Endothelial cell of umbilical vein (primary cell): ENCODE results near the gene ARL4C. TPM values are rescaled to one million over a fixed set of nuclear protein-coding genes. Genes with fewer than 3 reads are reported as not detected.

Source experiments
- BruUV-seq: library from RNA; stranded (reverse); fragments of 400-500 nt; replicated peaks from 2 replicates; lab custom pipeline; 2021; lab: Mats Ljungman, UMichigan
- CTCF ChIA-PET: fragments of 300-600, 350-600 bp; sonication (Branson Sonifier 250); formaldehyde crosslinking; loops from one replicate; lab custom pipeline; 2021; ENCODE audit warnings: antibody characterized with exemption, inconsistent platforms; lab: Charles Lee
- POLR2A ChIA-PET: fragments of 300-600, 350-600 bp; sonication (Branson Sonifier 250); formaldehyde crosslinking; loops from one replicate; lab custom pipeline; 2021; ENCODE audit warnings: antibody characterized with exemption, inconsistent platforms; lab: Charles Lee
- DNase-seq: peaks from one replicate; pipeline ENCODE4 v3.0.0-alpha.2; 2011; ENCODE audit warnings: low read depth, low spot score
- FAIRE-seq: peaks from 2 replicates; lab custom pipeline; 2011; peaks lifted over from hg19 to GRCh38; lab: Jason Lieb, UNC
- H2AFZ ChIP-seq: 2 replicates; pipeline ENCODE4 v1.6.0; 2012; ENCODE audit warnings: low read depth, low read length, control low read depth, inconsistent platforms
- H3K27ac ChIP-seq: 2 replicates; pipeline ENCODE4 v1.5.1; 2011; ENCODE audit warnings: low read depth, mild to moderate bottlenecking, control low read depth, low read length, moderate library complexity; ENCODE audit not compliant: insufficient read depth
- H3K27me3 ChIP-seq, 2 experiments: 2 replicates each; pipeline versions ENCODE4 v1.6.0 to v1.6.1; 2011; ENCODE audit warnings: low read length in 2 of 2, mixed read lengths in 1 of 2; ENCODE audit not compliant: control insufficient read depth in 2 of 2, insufficient read depth in 2 of 2
- H3K36me3 ChIP-seq, 2 experiments: 2 replicates in 1 of 2; 3 replicates in 1 of 2; pipeline ENCODE4 v1.5.1; 2011; ENCODE audit warnings: low read length in 2 of 2, mild to moderate bottlenecking in 1 of 2, moderate library complexity in 1 of 2; ENCODE audit not compliant: control insufficient read depth in 2 of 2, insufficient read depth in 2 of 2; ENCODE audit errors: extremely low read depth in 1 of 2
- H3K4me1 ChIP-seq: 3 replicates; pipeline ENCODE4 v1.5.1; 2011; ENCODE audit warnings: mild to moderate bottlenecking, low read length; ENCODE audit not compliant: control insufficient read depth, insufficient read depth; ENCODE audit errors: extremely low read depth
- H3K4me2 ChIP-seq: 2 replicates; pipeline ENCODE4 v1.6.1; 2011; ENCODE audit warnings: low read length, control low read depth, mixed read lengths; ENCODE audit not compliant: insufficient read depth
- H3K4me3 ChIP-seq, 3 experiments: fragments of 200-600 bp in 1 of 3; sonication (generic), shearing (Covaris generic) in 1 of 3; replicated peaks in 1 of 3; 2 replicates each; pipeline ENCODE4 v1.5.1; 2011 to 2016; ENCODE audit warnings: control low read depth in 3 of 3, low read length in 3 of 3, mild to moderate bottlenecking in 2 of 3, inconsistent platforms in 1 of 3, low read depth in 1 of 3, moderate library complexity in 1 of 3; ENCODE audit not compliant: insufficient read depth in 1 of 3
- H3K79me2 ChIP-seq: 2 replicates; pipeline ENCODE4 v1.6.0; 2012; ENCODE audit warnings: low read length, inconsistent platforms; ENCODE audit not compliant: control insufficient read depth, insufficient read depth
- H3K9ac ChIP-seq: replicated peaks from 2 replicates; pipeline ENCODE3; 2011; ENCODE audit warnings: low read length, control low read depth; ENCODE audit not compliant: insufficient read depth; ENCODE audit errors: extremely low read depth
- H3K9me1 ChIP-seq: replicated peaks from 3 replicates; pipeline ENCODE4 v1.6.0; 2011; ENCODE audit warnings: mild to moderate bottlenecking, low read length; ENCODE audit not compliant: control insufficient read depth, insufficient read depth; ENCODE audit errors: extremely low read depth
- H3K9me3 ChIP-seq: replicated peaks from 2 replicates; pipeline ENCODE4 v1.5.1; 2012; ENCODE audit warnings: low read length, inconsistent platforms; ENCODE audit not compliant: control insufficient read depth, insufficient read depth
- H4K20me1 ChIP-seq: replicated peaks from 2 replicates; pipeline ENCODE3; 2011; ENCODE audit warnings: mild to moderate bottlenecking, low read length; ENCODE audit not compliant: control insufficient read depth, insufficient read depth; ENCODE audit errors: extremely low read depth
- EZH2 ChIP-seq: IDR thresholded peaks from 2 replicates; pipeline ENCODE4 v1.6.1; 2012; ENCODE audit warnings: borderline replicate concordance, low read depth, mild to moderate bottlenecking, moderate library complexity, low read length, inconsistent platforms; ENCODE audit not compliant: severe bottlenecking
- FOS ChIP-seq: IDR thresholded peaks from 2 replicates; pipeline ENCODE4 v1.6.1; 2011; ENCODE audit warnings: mild to moderate bottlenecking, low read length, moderate library complexity, borderline replicate concordance; ENCODE audit not compliant: insufficient read depth
- GATA2 ChIP-seq: IDR thresholded peaks from 2 replicates; pipeline ENCODE4 v1.7.0; 2011; ENCODE audit warnings: low read depth, mild to moderate bottlenecking, moderate library complexity, mixed read lengths, low read length; ENCODE audit not compliant: insufficient read length, insufficient read depth
- JUN ChIP-seq: IDR thresholded peaks from 2 replicates; pipeline ENCODE4 v1.6.1; 2011; ENCODE audit warnings: borderline replicate concordance, low read depth; ENCODE audit not compliant: insufficient read length, insufficient read depth
- MYC ChIP-seq: IDR thresholded peaks from one replicate; pipeline ENCODE4 v1.6.1; 2011; ENCODE audit warnings: mild to moderate bottlenecking, low read depth, low read length
- POLR2A ChIP-seq: IDR thresholded peaks from 2 replicates; pipeline ENCODE4 v1.6.1; 2012; ENCODE audit warnings: low read depth, mild to moderate bottlenecking, control low read depth, low read length
- POLR2AphosphoS5 ChIP-seq: IDR thresholded peaks from 2 replicates; pipeline ENCODE4 v1.6.1; 2012; ENCODE audit warnings: low read depth, mild to moderate bottlenecking, control low read depth, low read length, moderate library complexity; ENCODE audit not compliant: insufficient read depth
- dilution Hi-C: fragments of 300-500 bp; cut with MboI; formaldehyde crosslinking; loops from one replicate; pipeline ENCODE4 v1.15.0; 2019; ENCODE audit warnings: low sequenced_read_pairs; ENCODE audit not compliant: extremely low pct_ligation_motif_present
- intact Hi-C: fragments of 100-400 bp; cut with micrococcal nuclease; formaldehyde crosslinking; loops from one replicate; pipeline ENCODE4 v1.10.0; 2022
- polyA plus RNA-seq, 4 experiments: library from polyadenylated mRNA; depleted of rRNA in 3 of 4; stranded (reverse) in 3 of 4; unstranded in 1 of 4; fragments of >200 nt; gene quantifications; 2 replicates each; pipeline versions ENCODE4 v1.2.1 to v1.2.3, GENCODE V29; 2011 to 2012; ENCODE audit warnings: missing spikeins in 1 of 4
- total RNA-seq: library from RNA; stranded (reverse); gene quantifications from 2 replicates; pipeline ENCODE4 v1.2.3, GENCODE V29; 2021
- TF ChIP-seq, protein P1 (sequence below), 2 donors: IDR thresholded peaks; 1 replicate in 1 of 2; 2 replicates in 1 of 2; pipeline ENCODE4 v1.5.1; 2011; ENCODE audit warnings: low read length in 2 of 2, mild to moderate bottlenecking in 2 of 2, moderate library complexity in 2 of 2, control low read depth in 1 of 2, inconsistent platforms in 1 of 2, low read depth in 1 of 2; ENCODE audit not compliant: insufficient read depth in 1 of 2; ENCODE audit errors: extremely low read depth in 1 of 2
- TF ChIP-seq, protein P2 (sequence below): IDR thresholded peaks from 2 replicates; pipeline ENCODE4 v1.6.1; 2011; ENCODE audit not compliant: insufficient read depth, insufficient read length

The ARL4C gene
- total and polyA plus RNA-seq, 2 donors (not counting 3 experiments of a cell fraction or from before 2014, with no cell fraction given), result 5.5 to 10.5 TPM

DNA sequence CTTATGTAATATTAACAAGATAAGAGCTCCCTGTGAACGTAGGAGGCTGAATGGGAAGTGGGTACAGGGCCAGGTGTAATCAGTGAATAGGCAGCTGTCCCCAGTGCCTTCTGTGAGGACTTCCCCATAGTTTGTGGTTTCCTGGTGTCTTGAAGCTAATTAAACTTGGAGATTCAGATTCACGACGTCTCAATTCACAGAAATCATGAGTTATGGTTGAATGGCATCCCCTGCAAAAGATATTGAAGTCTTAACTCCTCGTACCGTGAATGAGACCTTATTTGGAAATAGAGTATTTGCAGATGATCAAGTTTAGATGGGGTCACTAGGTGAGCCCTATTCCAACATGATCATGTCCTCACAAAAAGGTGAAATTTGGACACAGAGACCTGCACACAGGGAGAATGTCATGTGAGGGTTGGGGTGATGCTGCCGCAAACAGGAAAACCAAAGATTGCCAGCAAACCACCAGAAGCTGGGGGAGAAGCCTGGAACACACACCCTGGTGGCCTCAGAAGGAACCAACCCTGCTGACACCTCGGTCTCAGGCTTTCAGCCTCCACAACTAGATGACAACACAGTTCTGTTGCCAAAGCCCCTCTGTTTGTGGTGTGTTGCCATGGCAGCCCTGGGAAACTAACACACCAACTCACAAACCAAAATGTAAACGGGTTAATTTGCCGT, 13.2 kb downstream of the ARL4C start:
- H2AFZ ChIP-seq, result no peak overlapping the region
- dilution Hi-C loops (no loop called here), intact Hi-C loops (no loop called here)
- no peak for TF ChIP-seq JUN
- TF ChIP-seq EZH2, result no peak
- H3K9ac ChIP-seq, result no peak overlapping the region
- H3K4me1 ChIP-seq, result no peaks in the 10 kb centered on the region
- FAIRE-seq (no peak), DNase-seq (no peak)
- BruUV-seq, result no TSS peak
- H3K9me1 ChIP-seq, result no peaks in the 10 kb centered on the region
- no peaks in the 10 kb centered on the region for H3K9me3 ChIP-seq
- no peak overlapping the region for H3K4me3 ChIP-seq
- no peaks in the 10 kb centered on the region for H3K27me3 ChIP-seq
- no peak overlapping the region for H3K4me2 ChIP-seq
- ChIA-PET POLR2A (no interaction called here), CTCF (interaction anchor here (0.8 kb wide), 1 partner anchor 9 kb away, joined by 3 read pairs; no protein-coding TSS in a partner anchor)
- H3K79me2 ChIP-seq, result no peaks in the 10 kb centered on the region
- no peaks in the 10 kb centered on the region for H3K36me3 ChIP-seq
- no peaks in the 10 kb centered on the region for H4K20me1 ChIP-seq
- no peak overlapping the region for H3K27ac ChIP-seq

DNA sequence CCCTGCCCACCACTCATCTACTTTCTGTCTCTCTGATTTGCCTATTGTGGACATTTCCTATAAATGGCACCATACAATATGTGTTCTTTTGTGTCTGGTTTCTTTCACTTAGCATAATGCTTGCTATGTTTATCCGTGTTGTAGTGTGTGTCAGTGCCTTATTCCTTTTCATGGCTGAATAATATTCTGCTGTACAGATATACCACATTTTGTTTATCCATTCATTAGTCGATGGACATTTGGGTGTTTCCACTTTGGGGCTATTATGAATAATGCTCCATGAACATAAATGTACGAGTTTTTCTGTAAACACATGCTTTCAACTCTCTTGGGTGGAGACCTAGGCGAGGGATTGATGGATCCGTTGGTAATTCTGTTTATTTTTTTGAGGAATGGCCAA, 15.6 kb downstream of the ARL4C start:
- H3K27me3 ChIP-seq, result no peaks in the 10 kb centered on the region
- DNase-seq (no peak), FAIRE-seq (no peak)
- ChIA-PET POLR2A (no interaction called here), CTCF (no interaction called here)
- H3K9ac ChIP-seq, result no peak overlapping the region
- H4K20me1 ChIP-seq, result no peaks in the 10 kb centered on the region
- H3K79me2 ChIP-seq, result no peaks in the 10 kb centered on the region
- no peaks in the 10 kb centered on the region for H3K36me3 ChIP-seq
- H3K4me3 ChIP-seq, result no peak overlapping the region
- intact Hi-C loops (no loop called here), dilution Hi-C loops (no loop called here)
- TF ChIP-seq MYC (no peak), GATA2 (no peak), POLR2A (no peak), EZH2 (no peak), JUN (no peak), FOS (no peak), POLR2AphosphoS5 (no peak)
- TF ChIP-seq, protein P1, sequence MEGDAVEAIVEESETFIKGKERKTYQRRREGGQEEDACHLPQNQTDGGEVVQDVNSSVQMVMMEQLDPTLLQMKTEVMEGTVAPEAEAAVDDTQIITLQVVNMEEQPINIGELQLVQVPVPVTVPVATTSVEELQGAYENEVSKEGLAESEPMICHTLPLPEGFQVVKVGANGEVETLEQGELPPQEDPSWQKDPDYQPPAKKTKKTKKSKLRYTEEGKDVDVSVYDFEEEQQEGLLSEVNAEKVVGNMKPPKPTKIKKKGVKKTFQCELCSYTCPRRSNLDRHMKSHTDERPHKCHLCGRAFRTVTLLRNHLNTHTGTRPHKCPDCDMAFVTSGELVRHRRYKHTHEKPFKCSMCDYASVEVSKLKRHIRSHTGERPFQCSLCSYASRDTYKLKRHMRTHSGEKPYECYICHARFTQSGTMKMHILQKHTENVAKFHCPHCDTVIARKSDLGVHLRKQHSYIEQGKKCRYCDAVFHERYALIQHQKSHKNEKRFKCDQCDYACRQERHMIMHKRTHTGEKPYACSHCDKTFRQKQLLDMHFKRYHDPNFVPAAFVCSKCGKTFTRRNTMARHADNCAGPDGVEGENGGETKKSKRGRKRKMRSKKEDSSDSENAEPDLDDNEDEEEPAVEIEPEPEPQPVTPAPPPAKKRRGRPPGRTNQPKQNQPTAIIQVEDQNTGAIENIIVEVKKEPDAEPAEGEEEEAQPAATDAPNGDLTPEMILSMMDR (IDR thresholded peaks at IDR 0.05; ENCODE audit: extremely low read depth in 1 of 2, insufficient read depth in 1 of 2, low read depth in 1 of 2, low read length in 2 of 2), result no peak
- TF ChIP-seq, protein P2, sequence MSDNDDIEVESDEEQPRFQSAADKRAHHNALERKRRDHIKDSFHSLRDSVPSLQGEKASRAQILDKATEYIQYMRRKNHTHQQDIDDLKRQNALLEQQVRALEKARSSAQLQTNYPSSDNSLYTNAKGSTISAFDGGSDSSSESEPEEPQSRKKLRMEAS, result no peak
- H3K27ac ChIP-seq, result no peak overlapping the region
- H3K4me2 ChIP-seq, result no peak overlapping the region
- no peaks in the 10 kb centered on the region for H3K9me1 ChIP-seq
- H3K4me1 ChIP-seq, result no peaks in the 10 kb centered on the region
- no TSS peak for BruUV-seq
- no peaks in the 10 kb centered on the region for H3K9me3 ChIP-seq
- no peak overlapping the region for H2AFZ ChIP-seq
